Endodermal cell (in vitro differentiated cells): ENCODE measurements around the gene ACBD3. TPM values are rescaled to one million over a fixed set of nuclear protein-coding genes. Genes with fewer than 3 reads are reported as not detected.
A peak's percentile ranks its signal among the peaks of the same experiment; 100 is the strongest.

Experiments
- DNase-seq: peaks from one replicate; pipeline ENCODE4 v3.0.0-alpha.2; 2017
- H3K27ac ChIP-seq: 2 replicates; pipeline ENCODE4 v1.5.1; 2013; ENCODE audit warnings: mild to moderate bottlenecking, low read depth, low read length, moderate library complexity
- H3K27me3 ChIP-seq: 2 replicates; pipeline ENCODE4 v1.6.1; 2013; ENCODE audit warnings: mild to moderate bottlenecking, low read length, moderate library complexity; ENCODE audit not compliant: insufficient read depth, control insufficient read depth, poor library complexity, severe bottlenecking
- H3K36me3 ChIP-seq: 2 replicates; pipeline ENCODE4 v1.7.0; 2013; ENCODE audit warnings: mild to moderate bottlenecking, low read length, moderate library complexity; ENCODE audit not compliant: control insufficient read depth, insufficient read depth
- H3K4me1 ChIP-seq: one replicate; pipeline ENCODE4 v1.7.0; 2013; ENCODE audit warnings: low read length; ENCODE audit not compliant: control insufficient read depth, insufficient read depth
- H3K4me3 ChIP-seq: 2 replicates; pipeline ENCODE4 v1.5.1; 2013; ENCODE audit warnings: mild to moderate bottlenecking, low read length, moderate library complexity
- H3K9ac ChIP-seq: 2 replicates; pipeline ENCODE4 v1.6.1; 2013; ENCODE audit warnings: mild to moderate bottlenecking, low read length, moderate library complexity; ENCODE audit not compliant: poor library complexity, severe bottlenecking; ENCODE audit errors: extremely low read depth
- H3K9me3 ChIP-seq: 2 replicates; pipeline ENCODE4 v1.6.1; 2013; ENCODE audit warnings: mild to moderate bottlenecking, low read length, moderate library complexity; ENCODE audit not compliant: control insufficient read depth
- H3K27ac Mint-ChIP-seq: 2 replicates; pipeline ENCODE4 v1.8.0; 2020; ENCODE audit warnings: mixed read lengths
- H3K27me3 Mint-ChIP-seq: 2 replicates; pipeline ENCODE4 v1.8.0; 2021; ENCODE audit warnings: mild to moderate bottlenecking, mixed read lengths; ENCODE audit not compliant: insufficient read depth
- H3K36me3 Mint-ChIP-seq: 2 replicates; pipeline ENCODE4 v1.8.0; 2020; ENCODE audit warnings: low read depth, mixed read lengths
- H3K4me1 Mint-ChIP-seq: 2 replicates; pipeline ENCODE4 v1.8.0; 2020; ENCODE audit warnings: mixed read lengths
- H3K4me3 Mint-ChIP-seq: 2 replicates; pipeline ENCODE4 v1.8.0; 2020; ENCODE audit warnings: mild to moderate bottlenecking, moderate library complexity, mixed read lengths
- H3K9me3 Mint-ChIP-seq: 2 replicates; pipeline ENCODE4 v1.8.0; 2020; ENCODE audit warnings: mild to moderate bottlenecking, mixed read lengths
- CTCF ChIP-seq: fragments of 200-600 bp; sonication (generic); conservative IDR thresholded peaks from 2 replicates; pipeline ENCODE4 v1.5.0; 2021; ENCODE audit warnings: antibody characterized with exemption, mild to moderate bottlenecking
- WGBS, 2 experiments: methylation state at CpG; one replicate each; pipeline versions ENCODE4 v1.1.5 to v1.1.7; 2013; ENCODE audit warnings: missing lambda C conversion rate in 2 of 2, mixed read lengths in 1 of 2; ENCODE audit not compliant: insufficient coverage in 1 of 2, insufficient read length in 1 of 2; 5-methylcytosine and 5-hydroxymethylcytosine counted together
- total RNA-seq, 2 donors: library from RNA; stranded (reverse); fragmentation: NEBNext Ultra II Directional in 1 of 2; extraction: Animal tissue kit (Norgen Biotek cat#: 25700) in 1 of 2; gene quantifications; 2 replicates in 1 of 2; 3 replicates in 1 of 2; pipeline ENCODE4 v1.2.1, GENCODE V29; 2021

ACBD3 gene
- total RNA-seq, 2 donors from 2014 or later = 34.8 to 48.0 TPM

- H3K9ac ChIP-seq = no peak overlapping the region
- no peak overlapping the region for H3K27ac ChIP-seq
- DNase-seq = no peak
- Mint-ChIP-seq H3K4me1 (peaks cover 35% of the 10 kb centered on the region), H3K4me3 (peak overlapping the region; percentile 75), H3K36me3 (no peaks in the 10 kb centered on the region), H3K27ac (peak overlapping the region; percentile 71), H3K27me3 (peaks cover 30% of the 10 kb centered on the region), H3K9me3 (no peaks in the 10 kb centered on the region)
- H3K36me3 ChIP-seq = no peaks in the 10 kb centered on the region
- no peak overlapping the region for H3K4me3 ChIP-seq
- 91 to 94% methylated on average over 4 of the region's 4 CpGs for WGBS, 2 experiments
- peaks cover 11% of the 10 kb centered on the region for H3K27me3 ChIP-seq
- H3K9me3 ChIP-seq = no peaks in the 10 kb centered on the region
- no peaks in the 10 kb centered on the region for H3K4me1 ChIP-seq
- TF ChIP-seq CTCF = no peak
These were observed 63.4 kb downstream of the ACBD3 start for GRCh38 chr1:226123212-226123560.

GRCh38 chr1:226121587-226122400 is 64.7 kb downstream of the ACBD3 start:
- Histone ChIP-seq H3K27me3 (peaks cover 11% of the 10 kb centered on the region), H3K4me1 (no peaks in the 10 kb centered on the region), H3K4me3 (peak overlapping the region; percentile 87), H3K27ac (peak overlapping the region; percentile 93), H3K9ac (peak overlapping the region; percentile 77), H3K36me3 (no peaks in the 10 kb centered on the region), H3K9me3 (no peaks in the 10 kb centered on the region)
- WGBS, 2 experiments = 0 to 1% methylated on average over 28 to 104 of the region's 104 CpGs
- peak overlapping the region; percentile 75 for H3K4me3 Mint-ChIP-seq
- H3K27me3 Mint-ChIP-seq = peaks cover 32% of the 10 kb centered on the region
- peaks cover 26% of the 10 kb centered on the region for H3K4me1 Mint-ChIP-seq
- H3K9me3 Mint-ChIP-seq = no peaks in the 10 kb centered on the region
- TF ChIP-seq CTCF = peak; percentile 96
- H3K27ac Mint-ChIP-seq = peak overlapping the region; percentile 74
- H3K36me3 Mint-ChIP-seq = no peaks in the 10 kb centered on the region
- peak; percentile 96 for DNase-seq

GRCh38 chr1:226121049-226121586 is 65.4 kb downstream of the ACBD3 start:
- 18 to 32% methylated on average over 14 to 37 of the region's 37 CpGs for WGBS, 2 experiments
- H3K4me1 Mint-ChIP-seq = peaks cover 26% of the 10 kb centered on the region
- H3K27me3 Mint-ChIP-seq = peaks cover 32% of the 10 kb centered on the region
- no peaks in the 10 kb centered on the region for H3K36me3 ChIP-seq
- peak overlapping the region; percentile 27 for H3K27ac Mint-ChIP-seq
- H3K4me3 ChIP-seq = peak overlapping the region; percentile 87
- H3K4me1 ChIP-seq = no peaks in the 10 kb centered on the region
- peak overlapping the region; percentile 75 for H3K4me3 Mint-ChIP-seq
- no peaks in the 10 kb centered on the region for H3K9me3 Mint-ChIP-seq
- H3K36me3 Mint-ChIP-seq = no peaks in the 10 kb centered on the region
- no peak for TF ChIP-seq CTCF
- H3K27ac ChIP-seq = no peak overlapping the region
- peaks cover 11% of the 10 kb centered on the region for H3K27me3 ChIP-seq
- no peak overlapping the region for H3K9ac ChIP-seq
- DNase-seq = no peak
- no peaks in the 10 kb centered on the region for H3K9me3 ChIP-seq
